ENCODE data around the gene SLIT3.

Gene SLIT3

DNA sequence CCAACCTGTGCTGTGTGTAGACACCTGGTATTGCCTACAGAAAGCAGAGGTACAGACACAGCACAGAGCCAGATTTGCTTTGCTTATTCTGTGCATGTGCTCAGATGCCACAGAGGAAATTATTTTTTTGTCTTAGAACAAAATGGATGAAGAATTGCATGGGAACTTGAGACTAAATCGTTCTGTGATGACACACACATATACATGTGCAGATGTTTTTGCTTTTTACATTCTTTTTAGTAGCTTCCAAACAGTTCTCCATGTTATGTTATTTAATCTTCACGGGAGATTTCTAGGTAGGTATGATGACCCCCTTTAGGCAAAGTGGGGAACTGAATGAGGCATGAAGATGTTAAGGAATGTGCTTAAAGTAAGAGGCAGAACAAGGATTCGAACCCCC lies 500.2 kb downstream of the SLIT3 start:
- no peak for TF ChIP-seq EZH2phosphoT487 (conservative IDR thresholded peaks at IDR 0.05; ENCODE audit: low read length)
- no peaks in the 10 kb centered on the region for H3F3A ChIP-seq (ENCODE audit: insufficient read depth)
- no peaks in the 10 kb centered on the region for H3K27me3 ChIP-seq (ENCODE audit: low read length)

DNA sequence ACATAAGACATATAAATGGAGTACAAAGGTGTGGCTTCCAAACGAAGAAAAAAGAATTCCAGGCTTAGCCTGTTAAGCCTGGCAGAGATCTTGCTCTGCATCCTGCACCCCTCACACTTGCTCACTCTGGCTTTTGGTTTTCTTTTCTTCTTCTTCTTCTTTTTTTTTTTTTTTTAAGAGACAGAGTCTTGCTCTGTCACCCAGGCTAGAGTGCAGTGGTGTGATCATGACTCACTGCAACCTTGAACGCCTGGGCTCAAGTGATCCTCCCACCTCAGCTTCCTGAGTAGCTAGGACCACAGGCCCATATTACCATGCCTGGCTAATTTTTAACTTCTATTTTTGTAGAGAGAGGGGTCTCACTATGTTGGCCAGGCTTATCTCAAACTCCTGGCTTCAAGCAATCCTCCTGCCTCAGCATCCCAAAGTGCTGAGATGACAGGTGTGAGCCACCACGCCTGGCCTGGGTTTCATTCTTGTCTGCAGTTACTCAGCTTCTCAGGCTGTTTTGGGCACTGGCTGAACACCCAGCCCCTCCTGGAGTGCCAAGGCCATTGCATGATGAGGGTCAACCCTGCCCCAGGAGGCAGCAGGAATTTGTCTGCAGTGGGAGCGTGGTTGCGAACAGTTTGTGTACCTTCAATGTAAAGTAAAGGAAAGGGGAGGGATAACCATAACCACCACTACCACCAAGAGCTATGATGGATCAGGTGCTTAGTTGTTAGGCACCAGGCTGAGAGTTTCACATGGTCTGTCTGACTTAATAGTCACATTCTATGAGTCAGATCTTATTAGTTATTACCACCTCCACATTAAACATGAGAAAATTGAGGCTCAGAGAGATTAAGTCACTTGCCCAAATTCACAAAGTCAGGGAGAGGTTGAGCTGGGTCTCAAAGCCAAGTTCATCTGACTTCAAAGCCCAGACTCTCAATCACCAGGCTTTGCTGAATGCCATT lies 502.6 kb downstream of the SLIT3 start:
- H2AFZ ChIP-seq (ENCODE audit: low read depth, low read length, severe bottlenecking) = no peak overlapping the region
- TF ChIP-seq, protein P1, sequence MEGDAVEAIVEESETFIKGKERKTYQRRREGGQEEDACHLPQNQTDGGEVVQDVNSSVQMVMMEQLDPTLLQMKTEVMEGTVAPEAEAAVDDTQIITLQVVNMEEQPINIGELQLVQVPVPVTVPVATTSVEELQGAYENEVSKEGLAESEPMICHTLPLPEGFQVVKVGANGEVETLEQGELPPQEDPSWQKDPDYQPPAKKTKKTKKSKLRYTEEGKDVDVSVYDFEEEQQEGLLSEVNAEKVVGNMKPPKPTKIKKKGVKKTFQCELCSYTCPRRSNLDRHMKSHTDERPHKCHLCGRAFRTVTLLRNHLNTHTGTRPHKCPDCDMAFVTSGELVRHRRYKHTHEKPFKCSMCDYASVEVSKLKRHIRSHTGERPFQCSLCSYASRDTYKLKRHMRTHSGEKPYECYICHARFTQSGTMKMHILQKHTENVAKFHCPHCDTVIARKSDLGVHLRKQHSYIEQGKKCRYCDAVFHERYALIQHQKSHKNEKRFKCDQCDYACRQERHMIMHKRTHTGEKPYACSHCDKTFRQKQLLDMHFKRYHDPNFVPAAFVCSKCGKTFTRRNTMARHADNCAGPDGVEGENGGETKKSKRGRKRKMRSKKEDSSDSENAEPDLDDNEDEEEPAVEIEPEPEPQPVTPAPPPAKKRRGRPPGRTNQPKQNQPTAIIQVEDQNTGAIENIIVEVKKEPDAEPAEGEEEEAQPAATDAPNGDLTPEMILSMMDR (IDR thresholded peaks at IDR 0.05; ENCODE audit: insufficient read depth, low read length, poor library complexity, severe bottlenecking) = no peak
- no peak for TF ChIP-seq EZH2phosphoT487 (conservative IDR thresholded peaks at IDR 0.05; ENCODE audit: low read length)
- H4K20me1 ChIP-seq (ENCODE audit: low read depth, low read length) = no peaks in the 10 kb centered on the region
- H3K79me2 ChIP-seq (ENCODE audit: insufficient read depth, low read length) = no peaks in the 10 kb centered on the region
- no peaks in the 10 kb centered on the region for H3K36me3 ChIP-seq (ENCODE audit: low read length)
- H3K9me3 ChIP-seq (ENCODE audit: insufficient read depth, low read length) = no peaks in the 10 kb centered on the region
- no peaks in the 10 kb centered on the region for H3K9me2 ChIP-seq (replicated peaks; ENCODE audit: insufficient read depth, low read length)
- no peak overlapping the region for H3K27ac ChIP-seq (ENCODE audit: low read depth, low read length)
- H3K4me3 ChIP-seq (ENCODE audit: insufficient read depth, low read length, poor library complexity, severe bottlenecking) = no peak overlapping the region
- H3K4me2 ChIP-seq (ENCODE audit: low read depth, low read length, poor library complexity, severe bottlenecking) = no peak overlapping the region
- no peaks in the 10 kb centered on the region for H3F3A ChIP-seq (ENCODE audit: insufficient read depth)
- H3K27me3 ChIP-seq (ENCODE audit: low read length) = no peaks in the 10 kb centered on the region
- no peak overlapping the region for H3K9ac ChIP-seq (ENCODE audit: low read length)

More for the DNA sequence above, 500.2 kb downstream of the SLIT3 start:
- Histone ChIP-seq H3K9ac (ENCODE audit: low read length) (no peak overlapping the region), H2AFZ (ENCODE audit: low read depth, low read length, severe bottlenecking) (no peak overlapping the region), H3K9me2 (replicated peaks; ENCODE audit: insufficient read depth, low read length) (no peaks in the 10 kb centered on the region), H3K79me2 (ENCODE audit: insufficient read depth, low read length) (no peaks in the 10 kb centered on the region), H3K27ac (ENCODE audit: low read depth, low read length) (no peak overlapping the region), H3K4me3 (ENCODE audit: insufficient read depth, low read length, poor library complexity, severe bottlenecking) (no peak overlapping the region), H3K36me3 (ENCODE audit: low read length) (no peaks in the 10 kb centered on the region), H3K9me3 (ENCODE audit: insufficient read depth, low read length) (no peaks in the 10 kb centered on the region), H4K20me1 (ENCODE audit: low read depth, low read length) (no peaks in the 10 kb centered on the region), H3K4me2 (ENCODE audit: low read depth, low read length, poor library complexity, severe bottlenecking) (no peak overlapping the region)

DNA sequence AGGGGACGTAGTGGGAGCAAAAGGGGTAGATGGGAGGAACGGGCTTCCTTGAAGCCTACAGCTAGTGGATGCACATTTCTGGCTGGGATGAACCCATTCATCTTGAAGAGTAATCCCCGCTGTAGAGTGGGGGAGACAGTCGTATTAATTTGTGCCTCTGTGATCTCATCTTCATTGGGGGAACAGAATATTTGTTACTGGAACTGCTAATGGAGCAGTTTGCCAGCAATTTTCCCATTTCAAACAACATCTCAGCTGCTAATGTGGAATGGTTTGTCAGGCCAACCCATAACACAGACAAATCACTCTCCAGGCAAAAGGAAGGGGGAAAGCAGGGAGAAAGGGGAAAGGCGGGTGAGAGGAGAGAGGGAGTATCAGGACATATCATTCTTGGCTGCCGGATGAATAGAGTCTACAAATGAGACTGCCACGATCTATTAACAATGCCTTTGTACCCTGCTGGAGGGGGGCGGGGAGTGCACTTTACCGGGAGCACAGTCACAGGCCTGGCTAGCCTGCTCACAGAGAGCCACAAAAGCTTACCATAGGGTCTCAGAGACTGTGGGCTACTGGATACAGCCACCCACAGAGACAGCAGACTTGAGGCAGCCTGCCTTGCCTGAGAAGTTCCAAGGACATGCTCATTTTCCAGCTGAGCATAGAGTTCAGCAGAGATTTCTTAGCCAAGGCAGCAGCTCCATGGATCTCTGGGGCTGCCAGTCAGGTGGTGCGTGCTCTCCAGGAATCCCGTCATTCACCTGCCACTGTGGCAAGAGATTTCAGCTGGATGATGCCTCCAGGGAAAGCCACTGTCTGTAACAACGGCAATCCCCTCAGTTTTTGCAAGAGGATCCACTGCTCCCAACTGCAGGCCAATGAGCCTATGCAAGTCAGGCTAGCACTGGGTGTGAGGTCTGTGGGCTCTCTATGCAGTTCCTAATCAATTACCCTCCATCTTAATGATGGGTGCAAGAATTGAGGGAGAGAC lies 504.1 kb downstream of the SLIT3 start:
- no peaks in the 10 kb centered on the region for H3K27me3 ChIP-seq (ENCODE audit: low read length)
- no peak overlapping the region for H2AFZ ChIP-seq (ENCODE audit: low read depth, low read length, severe bottlenecking)
- H3K79me2 ChIP-seq (ENCODE audit: insufficient read depth, low read length) = no peaks in the 10 kb centered on the region
- H3K9ac ChIP-seq (ENCODE audit: low read length) = no peak overlapping the region
- no peaks in the 10 kb centered on the region for H4K20me1 ChIP-seq (ENCODE audit: low read depth, low read length)
- no peaks in the 10 kb centered on the region for H3F3A ChIP-seq (ENCODE audit: insufficient read depth)
- H3K36me3 ChIP-seq (ENCODE audit: low read length) = no peaks in the 10 kb centered on the region
- H3K27ac ChIP-seq (ENCODE audit: low read depth, low read length) = no peak overlapping the region
- H3K4me2 ChIP-seq (ENCODE audit: low read depth, low read length, poor library complexity, severe bottlenecking) = no peak overlapping the region
- no peak for TF ChIP-seq EZH2phosphoT487 (conservative IDR thresholded peaks at IDR 0.05; ENCODE audit: low read length)
- TF ChIP-seq, protein P1 (IDR thresholded peaks at IDR 0.05; ENCODE audit: insufficient read depth, low read length, poor library complexity, severe bottlenecking) = no peak
- H3K9me2 ChIP-seq (replicated peaks; ENCODE audit: insufficient read depth, low read length) = no peaks in the 10 kb centered on the region
- no peaks in the 10 kb centered on the region for H3K9me3 ChIP-seq (ENCODE audit: insufficient read depth, low read length)
- no peak overlapping the region for H3K4me3 ChIP-seq (ENCODE audit: insufficient read depth, low read length, poor library complexity, severe bottlenecking)

Data from SU-DHL-6 (cell line).